PFSK-1 (cell line): ENCODE data around the gene SDCCAG8.

Source experiments
- POLR2AphosphoS5 ChIP-seq: IDR thresholded peaks from 2 replicates; pipeline ENCODE4 v1.6.1; 2012; ENCODE audit warnings: low read depth, mild to moderate bottlenecking, control low read depth, low read length, moderate library complexity
- REST ChIP-seq, 2 experiments: IDR thresholded peaks; 2 replicates each; pipeline versions ENCODE4 v1.6.1 to v1.8.0; 2011 to 2012; ENCODE audit warnings: low read depth in 2 of 2, low read length in 2 of 2, control low read depth in 1 of 2, inconsistent platforms in 1 of 2, mild to moderate bottlenecking in 1 of 2, moderate library complexity in 1 of 2; ENCODE audit not compliant: insufficient read depth in 1 of 2
- SIN3A ChIP-seq: IDR thresholded peaks from 2 replicates; pipeline ENCODE4 v1.6.1; 2012; ENCODE audit warnings: mild to moderate bottlenecking, low read length, moderate library complexity, borderline replicate concordance; ENCODE audit not compliant: insufficient read depth
- TAF1 ChIP-seq: IDR thresholded peaks from 2 replicates; pipeline ENCODE4 v1.6.1; 2012; ENCODE audit warnings: low read length, control low read depth, borderline replicate concordance; ENCODE audit not compliant: insufficient read depth

- TF ChIP-seq POLR2AphosphoS5 (no peak), REST (IDR thresholded peaks at IDR 0.05; ENCODE audit: insufficient read depth in 1 of 2, low read depth in 2 of 2, low read length in 2 of 2) (no peak), TAF1 (no peak), SIN3A (no peak)
Observed at GRCh38 chr1:243508943-243509342, 253.1 kb downstream of the SDCCAG8 start.
